HG02759 (cell line): ENCODE measurements around the gene FXYD4.
"Not testable (repeated sequence)": the region's sequence is repeated elsewhere in the genome, so short reads cannot be mapped to it uniquely, and the experiment has no call there.

Experiments
- ATAC-seq: cut with Tn5 transposase; IDR thresholded peaks from one replicate; pipeline ENCODE4 v1.9.1; 2021; ENCODE audit warnings: mild to moderate bottlenecking, moderate library complexity; ENCODE audit not compliant: unreplicated experiment

FXYD4 gene, protein sequence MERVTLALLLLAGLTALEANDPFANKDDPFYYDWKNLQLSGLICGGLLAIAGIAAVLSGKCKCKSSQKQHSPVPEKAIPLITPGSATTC

DNA sequence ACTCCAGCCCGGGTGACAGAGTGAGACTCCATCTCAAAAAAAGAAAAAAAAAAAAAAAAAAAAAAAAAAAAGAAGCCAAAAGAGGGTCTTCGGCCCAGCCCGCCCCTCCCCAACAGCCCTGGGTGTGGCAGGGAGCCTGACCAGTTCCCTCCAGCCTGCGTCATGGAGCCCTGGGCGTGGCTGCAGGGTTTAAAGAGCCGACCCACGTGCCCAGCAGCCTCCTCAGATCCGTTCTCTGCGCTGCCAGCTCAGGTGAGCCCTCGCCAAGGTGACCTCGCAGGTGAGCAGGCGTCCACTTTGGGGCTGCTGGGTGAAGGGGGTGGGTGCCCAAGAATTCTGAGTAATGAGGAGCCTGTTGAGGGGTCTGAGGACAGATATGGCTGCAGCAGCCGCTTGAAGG, at the start of gene FXYD4:
FXYD4 (plus strand) TSS at position 219 of the 400 bp plus-strand sequence. CDS start 2,111 bp downstream, outside the sequence.
- ATAC-seq = no peak

DNA sequence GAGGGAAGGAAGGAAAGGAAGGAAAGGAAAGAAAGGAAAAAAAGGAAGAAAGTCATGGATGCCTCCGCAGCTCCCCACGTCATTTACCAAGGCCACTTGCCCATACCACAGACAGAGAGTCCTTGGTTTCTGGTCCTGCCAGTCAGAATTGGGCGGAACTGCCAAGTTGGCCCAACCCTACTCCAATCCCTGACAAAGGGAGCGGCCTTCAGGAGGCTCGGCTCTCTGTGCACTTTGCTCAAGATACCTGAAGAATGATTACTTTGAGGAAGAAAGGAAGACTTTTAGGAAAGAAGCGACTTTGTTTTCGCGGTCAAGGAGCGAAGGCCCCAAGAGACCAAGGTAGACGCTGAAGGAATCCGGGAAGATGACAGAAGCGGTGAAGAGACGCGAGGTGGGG, 49.1 kb upstream of the FXYD4 start:
- ATAC-seq = no peak

DNA sequence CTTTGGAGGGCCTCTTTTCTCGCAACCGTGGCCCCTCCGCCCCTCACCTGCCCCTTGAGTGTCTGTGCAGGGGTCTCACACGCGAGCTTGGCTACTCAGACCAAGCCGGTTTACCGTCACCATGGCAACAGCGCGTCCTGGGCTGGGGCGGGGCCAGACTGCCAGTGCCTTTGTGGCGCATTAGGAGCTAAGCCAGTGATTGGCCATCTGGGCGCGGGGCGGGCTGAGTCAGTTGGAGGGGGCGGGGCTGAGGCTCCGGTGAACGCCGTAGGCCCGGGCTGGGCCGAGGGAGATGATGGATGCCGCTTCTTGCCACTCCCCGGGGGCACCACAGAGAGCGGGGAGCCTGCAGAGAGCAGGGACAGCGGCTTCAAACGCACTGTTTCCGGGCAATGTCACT, 48.7 kb upstream of the FXYD4 start:
- ATAC-seq = peak; percentile 89

DNA sequence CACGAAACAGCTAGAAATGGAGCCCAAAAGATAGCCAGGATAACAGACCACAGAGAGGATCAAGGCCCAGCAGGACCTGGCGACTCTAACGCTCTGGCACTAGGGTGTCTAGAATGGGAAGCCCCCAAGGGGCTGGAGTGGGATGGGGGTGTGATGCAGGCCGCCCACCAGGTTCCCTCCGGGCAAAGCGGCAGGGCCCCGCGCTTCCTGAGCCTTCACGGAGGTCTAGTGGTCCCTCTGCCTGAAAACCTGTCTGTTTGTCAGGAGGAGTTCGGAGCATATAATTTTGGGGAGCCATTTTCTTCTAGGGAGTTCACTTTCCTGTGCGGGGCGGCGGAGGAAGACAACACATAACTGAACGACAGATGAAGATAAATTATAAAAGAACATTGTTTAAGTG, 48.2 kb upstream of the FXYD4 start:
- ATAC-seq = no peak

GRCh38 chr10:43324876-43325275, 46.6 kb upstream of the FXYD4 start:
- no peak for ATAC-seq

DNA sequence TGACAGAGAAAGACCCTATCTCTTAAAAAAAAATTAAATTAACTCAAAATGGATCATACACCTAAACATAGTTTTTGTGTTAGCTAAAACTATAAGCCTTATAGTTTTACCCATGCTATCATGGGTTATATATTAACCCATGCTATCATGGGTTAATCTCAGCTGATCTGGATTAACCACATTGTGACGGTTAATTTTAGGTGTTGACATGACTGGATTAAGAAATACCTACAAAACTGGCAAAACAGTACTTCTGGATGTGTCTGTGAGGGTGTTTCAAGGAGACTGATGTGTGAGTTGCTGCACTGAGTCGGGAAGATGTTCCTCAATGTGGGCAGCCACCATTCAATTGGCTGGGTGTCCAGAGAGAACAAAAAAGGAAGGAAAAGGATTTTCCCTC, 44.3 kb upstream of the FXYD4 start:
- ATAC-seq = no peak

- ATAC-seq = no peak
Measured at GRCh38 chr10:43327986-43328385, 43.5 kb upstream of the FXYD4 start.

DNA sequence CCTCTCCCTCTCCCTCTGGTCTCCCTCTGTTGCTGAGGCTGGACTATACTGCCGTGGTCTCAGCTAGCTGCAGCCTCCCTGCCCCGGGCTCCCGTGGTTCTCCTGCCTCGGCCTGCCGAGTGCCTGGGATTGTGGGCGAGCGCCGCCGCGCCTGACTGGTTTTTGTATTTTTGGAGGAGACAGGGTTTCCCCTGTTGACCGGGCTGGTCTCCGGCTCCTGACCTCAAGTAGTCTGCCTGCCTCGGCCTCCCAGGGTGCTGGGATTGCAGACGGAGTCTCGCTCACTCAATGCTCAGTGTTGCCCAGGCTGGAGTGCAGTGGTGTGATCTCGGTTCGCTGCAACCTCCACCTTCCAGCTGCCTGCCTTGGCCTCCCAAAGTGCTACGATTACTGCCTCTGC, 42.6 kb upstream of the FXYD4 start:
- ATAC-seq = not testable (repeated sequence)

DNA sequence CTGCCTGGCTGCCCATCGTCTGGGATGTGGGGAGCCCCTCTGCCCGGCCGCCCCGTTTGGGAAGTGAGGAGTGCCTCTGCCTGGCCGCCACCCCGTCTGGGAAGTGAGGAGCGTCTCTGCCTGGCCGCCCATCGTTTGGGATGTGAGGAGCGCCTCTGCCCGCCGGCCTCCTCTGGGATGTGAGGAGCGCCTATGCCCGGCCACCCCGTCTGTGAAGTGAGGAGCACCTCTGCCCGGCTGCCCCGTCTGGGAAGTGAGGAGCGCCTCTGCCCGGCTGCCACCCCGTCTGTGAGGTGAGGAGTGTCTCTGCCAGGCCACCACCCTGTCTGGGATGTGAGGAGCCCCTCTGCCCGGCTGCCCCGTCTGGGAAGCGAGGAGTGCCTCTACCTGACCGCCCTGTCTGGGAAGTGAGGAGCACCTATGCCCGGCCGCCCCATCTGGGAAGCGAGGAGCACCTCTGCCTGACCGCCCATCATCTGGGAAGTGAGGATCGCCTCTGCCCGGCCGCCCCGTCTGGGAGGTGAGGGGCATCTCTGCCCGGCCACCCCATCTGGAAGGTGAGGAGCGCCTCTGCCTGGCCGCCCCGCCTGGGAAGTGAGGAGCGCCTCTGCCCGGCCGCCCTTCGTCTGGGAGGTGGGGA, 42.1 kb upstream of the FXYD4 start:
- ATAC-seq = not testable (repeated sequence)

- ATAC-seq = not testable (repeated sequence)
Measured at GRCh38 chr10:43330049-43330823, 41.2 kb upstream of the FXYD4 start.

DNA sequence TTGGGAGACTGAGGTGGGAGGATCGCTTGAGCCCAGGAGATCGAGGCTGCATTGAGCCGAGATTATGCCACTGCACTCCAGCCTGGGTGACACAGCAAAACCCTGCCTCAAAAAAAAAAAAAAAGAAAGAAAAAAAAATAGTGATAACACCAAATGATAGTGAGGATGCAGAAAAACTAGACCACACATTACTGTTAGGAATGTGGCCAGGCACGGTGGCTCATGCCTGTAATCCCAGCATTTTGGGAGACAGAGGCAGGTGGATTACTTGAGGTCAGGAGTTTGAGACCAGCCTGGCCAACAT, 40.7 kb upstream of the FXYD4 start:
- not testable (repeated sequence) for ATAC-seq

DNA sequence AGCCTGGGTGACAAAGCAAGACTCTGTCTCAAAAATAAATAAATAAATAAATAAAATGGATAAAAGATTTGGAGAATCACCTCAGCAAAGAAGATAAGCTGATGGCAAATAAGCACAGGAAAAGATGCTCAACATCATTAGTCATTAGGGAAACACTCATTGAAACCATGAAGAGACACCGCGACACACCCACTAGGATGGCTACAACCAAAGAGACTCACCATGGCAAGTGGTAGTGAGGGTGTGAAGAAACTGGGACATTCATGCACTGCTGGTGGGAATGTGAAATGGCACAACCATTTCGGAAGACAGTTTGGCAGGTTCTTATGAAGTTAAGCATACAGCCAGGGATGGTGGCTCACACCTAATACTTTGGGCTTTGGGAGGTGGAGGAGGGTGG, 37.8 kb upstream of the FXYD4 start:
- no peak for ATAC-seq

- ATAC-seq = no peak
Measured at GRCh38 chr10:43336061-43336460, 35.4 kb upstream of the FXYD4 start.

DNA sequence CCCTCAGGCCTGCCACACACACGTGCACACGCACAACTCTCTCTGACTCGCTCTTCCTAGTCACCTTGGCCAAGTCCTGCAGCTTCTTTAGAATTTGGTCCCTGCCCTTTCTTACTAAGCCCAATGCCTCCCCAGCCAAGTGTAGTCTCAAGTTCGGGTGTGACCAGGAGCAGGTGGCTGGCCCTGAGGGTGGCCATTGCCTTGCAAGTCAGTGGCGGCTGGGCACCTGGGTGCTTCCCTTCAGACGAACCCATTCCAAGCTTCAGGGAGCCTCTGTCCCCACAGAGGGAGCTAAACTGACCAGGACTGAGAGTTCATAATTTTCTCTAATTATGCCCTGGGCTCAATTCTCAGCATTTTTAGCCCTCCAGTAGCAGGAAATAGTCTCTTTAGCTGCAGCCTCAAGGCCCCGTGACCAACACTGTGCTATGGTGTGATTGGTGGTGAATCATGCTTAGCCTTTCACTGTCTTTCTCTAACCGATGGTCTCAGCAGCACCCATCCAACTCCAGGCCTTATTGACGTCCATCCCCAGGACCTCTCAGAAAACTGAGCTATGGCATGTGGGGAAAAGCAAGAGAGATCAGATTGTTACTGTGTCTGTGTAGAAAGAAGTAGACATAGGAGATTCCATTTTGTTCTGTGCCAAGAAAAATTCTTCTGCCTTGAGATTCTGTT, 34.7 kb upstream of the FXYD4 start:
- no peak for ATAC-seq

DNA sequence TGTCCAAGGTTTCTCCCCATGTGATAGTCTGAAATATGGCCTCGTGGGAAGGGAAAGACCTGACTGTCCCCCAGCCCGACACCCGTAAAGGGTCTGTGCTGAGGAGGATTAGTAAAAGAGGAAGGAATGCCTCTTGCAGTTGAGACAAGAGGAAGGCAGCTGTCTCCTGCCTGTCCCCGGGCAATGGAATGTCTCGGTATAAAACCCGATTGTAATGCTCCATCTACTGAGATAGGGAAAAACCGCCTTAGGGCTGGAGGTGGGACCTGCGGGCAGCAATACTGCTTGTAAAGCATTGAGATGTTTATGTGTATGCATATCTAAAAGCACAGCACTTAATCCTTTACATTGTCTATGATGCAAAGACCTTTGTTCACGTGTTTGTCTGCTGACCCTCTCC, 33.9 kb upstream of the FXYD4 start:
- not testable (repeated sequence) for ATAC-seq

- ATAC-seq = no peak
Measured at GRCh38 chr10:43338117-43338516, 33.3 kb upstream of the FXYD4 start.

DNA sequence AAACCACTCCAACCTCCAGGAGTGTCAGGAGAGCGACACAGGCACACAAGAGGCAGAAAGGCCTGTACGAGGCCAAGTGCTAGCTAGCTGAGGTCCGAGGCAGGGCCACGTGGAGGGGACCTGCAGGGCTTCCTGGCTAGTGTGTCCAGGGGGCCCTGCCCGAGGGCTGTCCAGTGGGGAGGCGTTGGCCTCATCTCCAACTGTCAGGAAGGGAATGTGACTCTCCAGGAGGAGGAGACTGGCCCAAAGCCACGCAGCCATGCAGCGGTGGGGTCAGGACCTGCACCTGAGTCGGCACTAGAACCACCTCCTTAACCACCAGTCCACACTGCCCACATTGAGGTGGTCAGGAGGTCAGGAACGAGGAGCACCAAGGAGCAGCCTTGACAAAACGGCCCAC, 32.3 kb upstream of the FXYD4 start:
- no peak for ATAC-seq

DNA sequence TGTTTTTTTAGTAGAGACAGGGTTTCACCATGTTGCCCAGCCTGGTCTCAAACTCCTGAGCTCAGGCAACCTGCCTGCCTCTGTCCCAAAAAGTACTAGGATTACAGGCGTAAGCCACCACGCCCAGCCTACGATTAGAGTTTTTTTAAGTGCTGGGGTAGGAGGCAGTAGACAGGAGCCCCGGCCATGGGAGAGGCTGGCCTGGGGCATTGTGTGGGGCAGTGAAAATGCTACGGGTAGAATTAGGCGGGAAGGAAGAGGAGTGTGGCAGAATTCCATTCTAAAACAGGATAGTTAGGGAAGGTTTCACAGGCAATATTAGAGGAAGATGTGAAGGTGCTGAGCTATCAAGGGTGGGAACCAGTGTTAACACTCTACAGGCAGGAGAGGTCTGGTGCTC, 31.3 kb upstream of the FXYD4 start:
- ATAC-seq = no peak

- no peak for ATAC-seq
Measured at GRCh38 chr10:43340619-43341018, 30.8 kb upstream of the FXYD4 start.

DNA sequence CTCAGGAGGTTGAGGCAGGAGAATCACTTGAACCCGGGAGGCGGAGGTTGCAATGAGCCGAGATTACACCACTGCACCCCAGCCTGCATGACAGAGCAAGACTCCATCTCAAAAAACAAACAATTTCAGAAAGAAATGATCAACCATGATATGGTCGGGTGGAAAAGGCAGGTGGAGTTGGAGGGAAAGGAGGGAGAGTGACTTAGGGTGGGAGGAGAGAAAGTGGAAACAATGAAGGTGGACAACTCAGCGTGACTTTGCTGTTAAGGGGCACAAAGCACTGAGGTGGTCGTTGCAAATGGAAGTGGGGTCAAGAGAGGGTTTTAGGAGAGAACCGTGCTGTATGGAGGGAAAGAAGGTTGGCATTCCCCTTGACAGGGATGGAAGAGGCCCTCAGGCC, 30.0 kb upstream of the FXYD4 start:
- no peak for ATAC-seq

DNA sequence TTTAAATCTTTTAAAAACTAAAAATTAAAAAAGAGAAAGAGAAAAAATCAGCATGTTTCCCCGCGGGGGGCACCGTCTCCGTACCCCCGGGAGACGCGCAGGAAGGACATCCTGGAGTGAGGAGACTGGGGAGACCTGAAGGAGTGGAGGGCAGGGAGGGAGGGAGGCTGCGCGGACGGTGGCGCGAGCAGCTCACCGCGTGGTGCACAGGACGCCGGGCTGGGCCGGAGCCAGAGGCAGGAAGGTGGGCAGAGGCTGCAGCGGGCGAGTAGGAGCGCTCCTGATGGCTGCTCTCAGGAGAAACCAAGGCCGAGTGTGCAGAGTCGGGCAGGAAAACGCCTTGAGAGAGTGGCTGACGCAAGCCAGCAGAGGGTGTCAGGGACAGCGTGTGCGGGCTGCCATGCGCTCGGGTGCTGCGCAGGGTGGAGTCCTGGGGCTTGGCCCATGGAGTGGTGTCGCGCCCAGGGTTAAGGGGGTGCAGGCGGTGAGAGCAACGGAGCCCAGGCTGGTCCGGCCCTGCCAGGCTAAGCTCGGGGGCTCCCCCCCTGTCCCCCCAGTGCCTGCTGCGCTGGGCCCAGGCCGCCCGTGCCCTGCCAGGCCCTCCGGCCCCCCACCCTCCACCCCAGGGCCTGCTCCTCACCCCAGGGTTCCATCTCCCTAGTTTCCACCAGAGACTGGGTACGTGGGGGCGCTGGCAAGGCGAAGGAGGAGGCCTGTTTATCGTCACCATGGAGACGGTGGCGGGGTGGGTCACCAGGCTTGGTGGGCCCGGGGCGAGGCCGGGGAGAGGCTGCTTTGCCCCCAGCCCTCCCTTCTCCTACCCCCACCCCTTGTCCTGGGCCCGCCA, 28.9 kb upstream of the FXYD4 start:
- ATAC-seq = no peak
